Kidney (tissue), 14 donors: Measurements from ENCODE around the gene CCDC157. TPM values are rescaled to one million over a fixed set of nuclear protein-coding genes. Genes with fewer than 3 reads are reported as not detected.
A peak's percentile ranks its signal among the peaks of the same experiment; 100 is the strongest.

ENCODE experiments used
- DNase-seq, 5 donors: peaks; one replicate each; pipeline ENCODE4 v3.0.0-alpha.2; 2013 to 2020
- FAIRE-seq: peaks from 2 replicates; lab custom pipeline; 2012; peaks lifted over from hg19 to GRCh38; lab: Jason Lieb, UNC
- H3K27ac ChIP-seq, 2 donors: one replicate each; pipeline ENCODE4 v1.7.0; 2013; ENCODE audit warnings: low read depth in 2 of 2, low read length in 2 of 2, inconsistent platforms in 1 of 2
- H3K27me3 ChIP-seq: one replicate; pipeline ENCODE4 v1.7.1; 2013; ENCODE audit warnings: low read length, inconsistent platforms; ENCODE audit not compliant: control insufficient read depth, insufficient read depth
- H3K36me3 ChIP-seq, 3 donors: one replicate each; pipeline versions ENCODE4 v1.7.0 to v1.7.1; 2013; ENCODE audit warnings: low read length in 3 of 3, control low read depth in 1 of 3, inconsistent platforms in 1 of 3; ENCODE audit not compliant: insufficient read depth in 3 of 3, control insufficient read depth in 2 of 3
- H3K4me1 ChIP-seq, 3 donors: one replicate each; pipeline versions ENCODE4 v1.7.0 to v1.7.1; 2013; ENCODE audit warnings: low read length in 3 of 3, inconsistent platforms in 1 of 3, low read depth in 1 of 3; ENCODE audit not compliant: control insufficient read depth in 2 of 3, insufficient read depth in 2 of 3
- H3K4me3 ChIP-seq, 3 donors: one replicate each; pipeline versions ENCODE4 v1.7.0 to v1.8.1; 2013; ENCODE audit warnings: low read length in 3 of 3, control low read depth in 1 of 3, inconsistent platforms in 1 of 3
- H3K9ac ChIP-seq, 3 donors: one replicate each; pipeline versions ENCODE4 v1.7.0 to v1.7.1; 2013; ENCODE audit warnings: low read length in 3 of 3, control low read depth in 1 of 3, inconsistent platforms in 1 of 3
- H3K9me3 ChIP-seq, 3 donors: one replicate each; pipeline versions ENCODE4 v1.7.0 to v1.7.1; 2013; ENCODE audit warnings: low read length in 3 of 3, control low read depth in 1 of 3, inconsistent platforms in 1 of 3; ENCODE audit not compliant: control insufficient read depth in 2 of 3, insufficient read depth in 1 of 3
- intact Hi-C: fragments of 100-400 bp; cut with DNase I; formaldehyde crosslinking; loops from one replicate; pipeline ENCODE4 v1.11.1; 2022
- polyA plus RNA-seq: library from polyadenylated mRNA; stranded (reverse); fragments of 350-450 nt; fragmentation: Illumina TruSeq; extraction: RNeasy Lipid Tissue Mini Kit (QIAGEN cat#74804); gene quantifications from one replicate; pipeline ENCODE4 v1.2.3, GENCODE V29; 2014; ENCODE audit warnings: low read depth, low replicate concordance; ENCODE audit not compliant: insufficient read depth
- total RNA-seq: library from RNA; stranded (reverse); fragmentation: NEBNext Ultra II Directional; extraction: Animal tissue kit (Norgen Biotek cat#: 25700); gene quantifications from one replicate; pipeline ENCODE4 v1.2.1, GENCODE V29; 2021
- TF ChIP-seq, protein P1 (sequence below): IDR thresholded peaks from 3 replicates; pipeline ENCODE4 v1.5.1; 2012; ENCODE audit warnings: mild to moderate bottlenecking, moderate library complexity, borderline replicate concordance; ENCODE audit not compliant: insufficient read depth; ENCODE audit errors: extremely low read depth
- donor health status: control.
- donor health status: control.
- donor health status: control.
- donor health status: control.
- donor health status: control.
- donor health status: DM: yes; HTN: yes; CAD: no.
- donor health status: Normal renal cell carcinoma (clear cell type).

Gene CCDC157
- total and polyA plus RNA-seq, 2 donors from 2014 or later: 5.1 to 6.0 TPM

DNA sequence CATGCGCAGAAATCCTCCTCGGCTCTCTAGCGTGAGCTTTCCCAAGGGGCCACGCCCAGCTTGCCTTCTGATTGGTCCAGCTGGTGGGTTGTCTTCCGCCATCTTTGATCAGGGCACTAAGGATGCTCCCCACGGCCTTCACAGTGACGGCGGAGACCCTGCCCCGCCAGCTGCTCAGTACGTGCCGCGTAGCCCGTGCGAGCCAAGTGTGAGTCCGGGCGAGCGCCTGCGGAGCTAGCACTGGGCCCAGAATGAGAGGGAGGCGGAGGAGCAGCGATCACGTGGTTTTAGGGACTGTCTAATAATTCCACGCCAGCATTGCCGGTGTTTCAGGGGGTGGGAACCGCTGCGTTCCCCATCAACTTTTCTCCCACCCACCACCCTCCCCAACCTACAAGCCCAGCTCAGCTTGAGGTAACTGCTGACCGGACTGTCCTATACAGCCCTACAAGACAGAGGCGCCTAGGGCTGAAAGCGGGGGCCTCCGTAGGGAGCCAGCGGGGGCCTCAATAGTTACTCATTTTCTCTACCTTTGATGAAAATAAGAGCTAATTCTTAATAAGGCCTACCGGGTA, 67.2 kb downstream of the CCDC157 start:
- intact Hi-C loops: no loop called here
- peaks cover 0 to 26% (median 11%) of the 10 kb centered on the region in 3 donors for H3K4me1 ChIP-seq
- FAIRE-seq: peak; percentile 91

DNA sequence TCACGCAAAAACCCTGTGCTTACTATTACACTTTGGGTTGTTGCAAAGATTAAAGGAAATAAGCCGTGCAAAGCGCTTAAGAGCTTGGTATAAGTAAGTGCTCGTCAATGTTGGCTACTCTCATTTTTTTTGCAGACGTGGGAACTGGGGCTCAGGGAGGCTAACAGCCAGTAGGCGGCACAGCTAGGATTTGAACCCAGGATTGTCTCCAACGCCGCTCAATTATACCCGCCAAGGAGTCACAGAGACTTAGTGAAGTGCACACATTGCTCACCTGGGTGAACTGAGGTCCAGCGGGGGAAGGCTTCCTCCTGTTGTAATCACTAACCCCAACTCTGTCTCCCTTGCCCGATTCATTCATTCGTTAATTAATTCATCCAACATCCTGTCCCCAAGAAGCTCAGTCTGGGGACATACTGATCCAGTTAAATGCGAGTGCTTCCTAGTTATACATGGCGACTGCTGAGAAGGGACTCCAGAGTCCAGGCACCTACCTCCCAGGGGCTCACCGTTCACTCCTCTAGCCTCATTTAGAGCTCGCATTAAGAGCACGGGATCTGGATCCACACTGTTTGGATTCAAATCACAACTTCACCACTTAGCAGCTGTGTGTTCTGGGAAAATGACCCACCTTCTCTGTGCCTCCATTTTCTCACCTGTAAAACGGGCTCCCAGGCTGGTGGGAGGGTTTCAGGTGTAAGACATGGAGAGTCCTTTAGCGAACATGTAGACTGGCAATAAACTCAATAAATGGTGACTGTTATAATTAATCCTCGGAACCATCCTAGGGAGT, 67.9 kb downstream of the CCDC157 start:
- intact Hi-C loops: no loop called here
- DNase-seq (peak in 3 of 5 donors; percentile 40 to 62 (median 60)), FAIRE-seq (no peak)
- Histone ChIP-seq H3K36me3 (no peaks in the 10 kb centered on the region), H3K4me1 (peaks cover 0 to 26% (median 11%) of the 10 kb centered on the region in 3 donors), H3K27me3 (no peaks in the 10 kb centered on the region), H3K9me3 (no peaks in the 10 kb centered on the region), H3K27ac (peak overlapping the region; percentile 93 to 98), H3K9ac (peak overlapping the region in 2 of 3 donors; percentile 0 to 89), H3K4me3 (peak overlapping the region in 2 of 3 donors; percentile 68 to 92)
- TF ChIP-seq, protein P1, sequence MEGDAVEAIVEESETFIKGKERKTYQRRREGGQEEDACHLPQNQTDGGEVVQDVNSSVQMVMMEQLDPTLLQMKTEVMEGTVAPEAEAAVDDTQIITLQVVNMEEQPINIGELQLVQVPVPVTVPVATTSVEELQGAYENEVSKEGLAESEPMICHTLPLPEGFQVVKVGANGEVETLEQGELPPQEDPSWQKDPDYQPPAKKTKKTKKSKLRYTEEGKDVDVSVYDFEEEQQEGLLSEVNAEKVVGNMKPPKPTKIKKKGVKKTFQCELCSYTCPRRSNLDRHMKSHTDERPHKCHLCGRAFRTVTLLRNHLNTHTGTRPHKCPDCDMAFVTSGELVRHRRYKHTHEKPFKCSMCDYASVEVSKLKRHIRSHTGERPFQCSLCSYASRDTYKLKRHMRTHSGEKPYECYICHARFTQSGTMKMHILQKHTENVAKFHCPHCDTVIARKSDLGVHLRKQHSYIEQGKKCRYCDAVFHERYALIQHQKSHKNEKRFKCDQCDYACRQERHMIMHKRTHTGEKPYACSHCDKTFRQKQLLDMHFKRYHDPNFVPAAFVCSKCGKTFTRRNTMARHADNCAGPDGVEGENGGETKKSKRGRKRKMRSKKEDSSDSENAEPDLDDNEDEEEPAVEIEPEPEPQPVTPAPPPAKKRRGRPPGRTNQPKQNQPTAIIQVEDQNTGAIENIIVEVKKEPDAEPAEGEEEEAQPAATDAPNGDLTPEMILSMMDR: no peak

More for the DNA sequence above, 67.2 kb downstream of the CCDC157 start:
- Histone ChIP-seq H3K27me3 (no peaks in the 10 kb centered on the region), H3K9ac (peak overlapping the region in 2 of 3 donors; percentile 27 to 89), H3K4me3 (peak overlapping the region; percentile 56 to 92 (median 68)), H3K36me3 (no peaks in the 10 kb centered on the region), H3K9me3 (no peaks in the 10 kb centered on the region), H3K27ac (peak overlapping the region; percentile 93 to 98)
- DNase-seq: peak; percentile 99 to 100 (median 100)
- TF ChIP-seq, protein P1: peak; percentile 6

GRCh38 chr22:30425327-30425615, 68.5 kb downstream of the CCDC157 start:
- Histone ChIP-seq H3K36me3 (no peaks in the 10 kb centered on the region), H3K9me3 (no peaks in the 10 kb centered on the region), H3K27ac (peak overlapping the region in 1 of 2 donors; percentile 66), H3K4me1 (peaks cover 0 to 26% (median 11%) of the 10 kb centered on the region in 3 donors), H3K4me3 (peak overlapping the region; percentile 52 to 73 (median 70)), H3K9ac (peak overlapping the region in 2 of 3 donors; percentile 28 to 62), H3K27me3 (no peaks in the 10 kb centered on the region)
- DNase-seq (peak in 1 of 5 donors; percentile 61), FAIRE-seq (no peak)
- intact Hi-C loops: no loop called here
- TF ChIP-seq, protein P1: no peak
